Ammon's horn (tissue), 1 donor: ENCODE measurements around the gene RFNG.

Source experiments
- DNase-seq: peaks from one replicate; pipeline ENCODE4 v3.0.0-alpha.2; 2016; ENCODE audit warnings: low spot score

RFNG gene

DNA sequence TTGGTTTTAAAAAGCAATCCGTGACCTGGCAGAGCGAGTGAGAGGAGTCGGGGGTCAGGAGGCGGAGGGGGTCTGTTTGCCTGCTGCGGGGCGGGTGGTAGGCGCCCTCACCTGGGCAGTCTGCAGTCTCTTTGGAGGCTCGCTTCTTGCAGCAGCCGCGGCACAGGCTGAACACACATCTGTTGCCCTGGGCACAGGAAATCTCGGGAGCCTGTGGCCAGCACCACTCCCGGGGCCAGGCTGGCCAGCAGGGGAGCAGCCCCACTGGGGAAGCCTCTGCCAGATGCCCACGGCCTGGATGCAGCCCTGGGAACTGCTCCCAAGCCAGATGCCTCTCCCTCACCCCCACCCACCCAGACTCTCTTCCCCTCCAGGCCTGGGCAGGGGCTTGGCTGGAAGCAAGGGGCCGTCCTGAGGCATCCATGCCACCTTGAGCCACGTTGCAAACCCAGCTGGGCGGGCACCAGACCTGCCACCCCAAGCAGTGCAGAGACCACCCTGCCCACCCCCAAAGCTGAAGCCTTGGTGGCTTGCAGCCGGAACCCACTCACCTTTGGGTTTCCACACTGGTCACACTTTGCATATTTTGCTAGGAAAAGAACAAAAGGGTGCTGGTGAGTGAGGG lies 6.7 kb upstream of the RFNG start:
- DNase-seq: no peak

DNA sequence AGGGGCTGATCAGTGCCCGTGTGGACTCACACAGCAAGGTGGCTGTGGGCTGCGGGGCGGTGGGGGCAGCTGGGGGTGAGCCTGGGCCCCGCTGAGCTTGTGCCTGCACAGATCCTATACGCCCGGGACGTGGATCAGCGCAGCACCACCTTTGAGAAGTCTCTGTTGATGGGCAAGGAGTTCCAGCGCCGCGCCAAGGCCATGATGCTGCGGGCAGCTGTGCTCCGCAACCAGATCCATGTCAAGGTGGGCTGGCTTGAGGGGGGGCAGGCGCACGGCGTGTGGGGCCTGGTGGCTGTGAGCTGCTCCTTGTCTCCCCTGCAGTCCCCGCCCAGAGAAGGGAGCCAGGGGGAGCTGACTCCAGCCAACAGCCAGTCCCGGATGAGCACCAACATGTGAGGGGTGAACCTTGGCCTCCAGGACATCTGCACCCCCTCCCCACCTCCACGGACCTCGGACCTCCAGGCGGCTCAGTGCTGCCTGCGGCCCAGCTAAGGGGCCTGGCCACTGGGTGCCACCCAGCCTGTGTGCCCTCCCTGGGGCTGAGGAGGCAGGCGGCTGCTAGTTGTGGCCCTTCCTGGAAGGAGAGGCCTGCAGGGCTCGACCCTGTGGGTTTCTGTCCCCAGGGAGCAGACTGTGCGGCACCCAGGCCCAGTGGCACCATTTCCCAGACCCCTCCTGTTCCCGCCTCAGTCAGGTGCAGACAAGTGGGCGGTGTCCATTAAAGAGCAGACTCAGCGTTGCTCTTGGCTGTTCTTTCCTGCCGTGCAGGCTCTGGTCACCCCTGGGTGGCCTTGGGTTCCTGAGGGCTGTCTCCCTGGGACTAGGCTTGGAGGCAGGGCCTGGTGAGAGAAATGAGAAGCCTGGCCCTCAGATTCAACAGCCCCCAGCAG lies 5.4 kb upstream of the RFNG start:
- no peak for DNase-seq

DNA sequence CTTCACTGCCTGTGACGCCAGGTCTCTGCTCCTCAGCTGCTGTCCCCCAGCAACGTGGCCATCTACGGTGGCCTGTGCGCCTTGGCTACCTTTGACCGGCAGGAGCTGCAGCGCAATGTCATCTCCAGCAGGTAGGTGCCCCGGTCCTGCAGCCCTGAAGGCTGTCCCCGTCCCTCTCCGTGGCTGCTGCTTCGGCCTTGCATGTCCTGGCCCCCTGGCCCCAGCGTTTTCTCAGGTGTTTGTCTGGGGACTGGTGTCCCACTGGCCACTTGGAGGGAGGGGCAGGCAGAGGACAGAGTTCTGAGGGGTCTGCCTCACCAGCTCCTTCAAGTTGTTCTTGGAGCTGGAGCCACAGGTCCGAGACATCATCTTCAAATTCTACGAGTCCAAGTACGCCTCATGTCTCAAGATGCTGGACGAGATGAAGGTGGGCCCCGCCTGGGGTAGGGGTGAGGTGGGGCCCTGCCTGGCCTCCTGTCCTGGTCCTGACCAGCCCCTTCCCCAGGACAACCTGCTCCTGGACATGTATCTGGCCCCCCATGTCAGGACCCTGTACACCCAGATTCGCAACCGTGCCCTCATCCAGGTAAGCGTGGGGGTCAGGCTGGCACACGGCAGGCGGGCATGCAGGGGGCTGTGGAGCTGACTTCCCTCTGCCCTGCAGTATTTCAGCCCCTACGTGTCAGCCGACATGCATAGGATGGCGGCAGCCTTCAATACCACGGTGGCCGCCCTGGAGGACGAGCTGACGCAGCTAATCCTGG lies 4.5 kb upstream of the RFNG start:
- no peak for DNase-seq

DNA sequence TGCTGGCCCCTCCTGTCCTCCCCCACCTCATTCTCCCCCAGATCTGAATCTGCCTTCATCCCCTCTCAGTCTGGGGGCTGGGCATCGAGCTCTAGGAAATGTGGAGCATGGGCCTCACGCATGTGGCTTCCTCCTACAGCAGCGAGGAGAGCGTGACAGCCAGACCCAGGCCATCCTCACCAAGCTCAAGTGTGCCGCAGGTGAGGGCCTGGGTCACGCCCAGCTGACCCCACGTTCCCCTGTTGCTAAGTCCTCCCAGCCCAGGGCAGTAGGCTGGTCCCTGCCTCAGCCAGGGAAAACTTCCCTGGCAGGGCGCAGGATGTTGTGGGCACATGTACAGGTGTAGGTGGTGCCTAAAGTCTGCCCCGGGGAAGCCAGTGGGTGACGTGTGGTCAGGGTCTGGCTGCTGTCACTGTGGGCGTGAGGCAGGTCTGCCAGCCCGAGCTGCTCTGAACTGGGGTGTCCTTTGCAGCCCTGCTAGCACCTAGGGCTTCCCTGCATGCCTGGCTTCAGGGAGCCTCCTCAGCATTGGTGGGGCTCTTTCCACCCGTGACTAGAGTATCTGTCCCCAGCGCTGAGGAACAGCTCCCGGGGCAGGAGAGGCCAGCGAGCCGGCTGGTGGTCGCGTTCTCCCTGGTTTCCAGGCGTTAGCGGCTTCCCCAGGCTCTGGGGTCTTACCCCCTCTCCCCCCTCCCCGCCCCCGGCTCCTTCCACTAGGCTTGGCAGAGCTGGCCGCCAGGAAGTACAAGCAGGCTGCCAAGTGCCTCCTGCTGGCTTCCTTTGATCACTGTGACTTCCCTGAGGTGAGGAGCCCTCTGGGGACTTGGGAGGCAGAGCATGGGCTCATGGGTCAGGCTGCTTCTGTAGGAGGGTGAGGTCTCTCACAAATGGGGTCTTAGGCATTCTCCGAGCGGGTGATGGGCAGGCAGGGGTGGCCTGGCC lies 3.7 kb upstream of the RFNG start:
- DNase-seq: no peak

DNA sequence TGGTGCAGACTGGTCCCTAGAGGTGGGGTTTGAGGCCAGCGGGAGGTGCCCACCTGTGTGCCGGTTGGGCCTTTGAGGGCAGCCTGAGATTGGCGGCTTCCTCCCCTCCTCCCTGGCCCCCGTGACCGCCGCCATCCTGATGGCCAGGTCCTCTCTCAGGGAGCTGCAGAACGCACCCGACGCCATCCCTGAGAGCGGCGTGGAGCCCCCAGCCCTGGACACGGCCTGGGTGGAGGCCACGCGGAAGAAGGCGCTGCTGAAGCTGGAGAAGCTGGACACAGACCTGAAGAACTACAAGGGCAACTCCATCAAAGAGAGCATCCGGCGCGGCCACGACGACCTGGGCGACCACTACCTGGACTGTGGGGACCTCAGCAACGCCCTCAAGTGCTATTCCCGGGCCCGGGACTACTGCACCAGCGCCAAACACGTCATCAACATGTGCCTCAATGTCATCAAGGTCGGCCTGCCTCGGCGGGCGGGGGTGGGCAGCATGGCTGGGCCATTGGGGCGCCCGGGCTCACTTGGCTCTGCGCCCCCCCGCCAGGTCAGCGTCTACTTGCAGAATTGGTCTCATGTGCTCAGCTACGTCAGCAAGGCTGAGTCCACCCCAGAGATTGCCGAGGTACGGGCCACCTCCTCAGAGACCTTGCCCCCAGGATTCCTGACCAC lies 2.9 kb upstream of the RFNG start:
- DNase-seq: no peak

DNA sequence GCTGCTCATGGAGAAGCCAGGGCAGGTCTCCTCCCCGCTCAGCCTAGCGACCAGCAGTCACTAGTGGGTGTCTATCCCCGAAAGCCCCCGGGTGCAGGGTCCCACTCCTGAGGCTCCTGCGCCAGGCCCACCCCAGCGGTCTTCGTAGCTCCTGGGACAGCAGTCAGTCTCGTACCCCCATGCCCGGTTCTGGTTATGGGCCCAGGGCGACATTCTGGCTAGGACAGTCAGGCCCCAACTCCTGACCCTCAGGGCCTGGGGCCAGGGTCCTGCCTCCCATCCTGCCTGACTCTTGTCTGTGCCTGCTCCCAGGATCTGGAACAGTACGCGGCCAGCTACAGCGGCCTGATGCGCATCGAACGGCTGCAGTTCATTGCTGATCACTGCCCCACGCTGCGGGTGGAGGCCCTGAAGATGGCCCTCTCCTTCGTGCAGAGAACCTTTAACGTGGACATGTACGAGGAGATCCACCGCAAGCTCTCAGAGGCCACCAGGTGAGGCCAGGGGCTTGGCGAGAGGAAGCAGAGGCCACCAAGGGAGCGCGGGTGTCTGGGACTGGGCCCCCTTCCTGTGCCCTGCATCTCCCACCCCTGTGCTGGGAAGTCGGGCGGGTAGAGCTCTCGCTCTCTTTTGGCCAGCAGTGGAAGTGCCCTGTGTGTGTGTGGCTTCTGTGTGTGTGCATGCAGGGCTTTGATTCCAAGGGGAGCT lies 2.1 kb upstream of the RFNG start:
- no peak for DNase-seq

DNA sequence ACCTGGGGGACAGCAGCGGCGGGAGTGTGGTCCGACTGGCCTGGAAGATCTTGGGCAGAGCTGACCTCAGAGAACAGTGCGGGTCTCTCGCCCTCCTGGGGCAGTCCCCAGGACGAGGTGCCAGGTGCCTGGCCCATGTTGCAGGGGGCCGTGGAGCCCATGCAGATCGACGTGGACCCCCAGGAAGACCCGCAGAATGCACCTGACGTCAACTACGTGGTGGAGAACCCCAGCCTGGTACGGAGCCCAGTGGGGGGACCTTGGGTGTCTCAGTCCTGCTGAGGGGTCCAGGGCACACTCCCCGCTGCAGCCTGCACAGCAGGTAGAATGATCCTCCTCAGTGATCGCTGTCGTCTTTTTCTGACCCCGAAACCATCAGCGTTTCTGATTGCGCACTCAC lies 1.5 kb upstream of the RFNG start:
- DNase-seq: no peak

DNA sequence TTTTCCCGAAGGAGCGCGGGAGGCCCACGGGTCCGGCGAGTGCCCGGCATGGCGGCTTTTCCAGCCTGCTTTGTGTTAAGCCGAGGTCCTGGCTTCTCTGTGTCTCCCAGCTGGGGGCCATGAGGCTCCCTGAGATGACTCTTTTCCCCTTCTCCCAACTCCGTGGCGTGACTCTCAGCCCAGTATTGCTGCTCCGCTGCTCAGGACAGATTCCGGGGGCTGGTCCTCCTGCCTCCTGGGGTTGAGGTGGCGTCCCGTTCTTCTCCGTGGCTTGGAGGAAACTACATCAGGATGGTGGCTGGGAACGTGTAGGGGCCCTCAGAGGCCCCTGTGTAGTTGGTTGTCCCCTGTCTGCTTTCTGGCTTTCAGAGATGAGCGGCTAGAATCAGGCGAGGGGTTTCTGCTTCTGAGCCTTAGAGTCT lies 1.0 kb upstream of the RFNG start:
- no peak for DNase-seq

DNA sequence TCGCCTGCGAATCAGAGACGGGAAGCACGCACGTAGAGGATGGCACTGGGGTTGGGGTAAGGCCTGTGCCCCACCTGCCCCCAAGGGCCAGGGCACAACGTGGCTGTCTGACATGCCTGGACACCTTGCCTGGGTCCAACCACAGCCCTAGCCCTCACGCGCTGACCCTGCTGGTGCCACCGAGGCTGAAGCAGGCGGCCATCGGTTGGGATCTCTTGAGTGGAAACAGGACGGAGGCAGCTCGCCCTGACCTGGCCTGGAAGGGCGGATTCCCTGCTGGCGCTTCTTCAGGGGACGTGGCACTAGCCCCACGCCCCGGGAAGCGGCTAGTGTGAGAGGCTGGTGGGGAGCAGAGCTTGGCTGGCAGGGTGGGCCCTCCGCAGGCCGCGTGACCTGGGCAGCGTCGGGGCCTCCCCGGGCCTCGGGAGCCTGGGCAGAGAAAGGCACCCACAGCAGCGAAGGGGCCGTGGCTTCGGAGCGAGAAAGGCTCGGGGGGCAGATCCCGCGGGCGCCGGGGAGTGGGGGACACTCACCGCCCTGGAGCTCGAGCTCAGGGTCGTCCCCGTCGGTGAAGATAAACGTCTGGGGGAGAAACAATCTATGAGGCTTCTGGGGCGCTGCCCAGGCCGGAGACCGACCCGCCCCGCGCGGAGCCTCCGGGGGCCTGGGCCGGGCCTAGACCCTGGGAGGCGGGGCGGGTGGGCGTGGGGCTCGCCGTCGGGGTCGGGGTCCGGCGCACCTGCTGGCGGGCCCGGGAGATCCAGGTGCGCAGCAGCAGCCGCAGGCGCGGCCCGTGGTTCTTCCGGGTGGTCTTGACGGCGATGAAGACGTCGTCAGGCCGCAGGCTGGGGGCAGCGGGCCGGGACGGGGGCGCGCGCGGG lies 610 bp downstream of the RFNG start:
- no peak for DNase-seq

DNA sequence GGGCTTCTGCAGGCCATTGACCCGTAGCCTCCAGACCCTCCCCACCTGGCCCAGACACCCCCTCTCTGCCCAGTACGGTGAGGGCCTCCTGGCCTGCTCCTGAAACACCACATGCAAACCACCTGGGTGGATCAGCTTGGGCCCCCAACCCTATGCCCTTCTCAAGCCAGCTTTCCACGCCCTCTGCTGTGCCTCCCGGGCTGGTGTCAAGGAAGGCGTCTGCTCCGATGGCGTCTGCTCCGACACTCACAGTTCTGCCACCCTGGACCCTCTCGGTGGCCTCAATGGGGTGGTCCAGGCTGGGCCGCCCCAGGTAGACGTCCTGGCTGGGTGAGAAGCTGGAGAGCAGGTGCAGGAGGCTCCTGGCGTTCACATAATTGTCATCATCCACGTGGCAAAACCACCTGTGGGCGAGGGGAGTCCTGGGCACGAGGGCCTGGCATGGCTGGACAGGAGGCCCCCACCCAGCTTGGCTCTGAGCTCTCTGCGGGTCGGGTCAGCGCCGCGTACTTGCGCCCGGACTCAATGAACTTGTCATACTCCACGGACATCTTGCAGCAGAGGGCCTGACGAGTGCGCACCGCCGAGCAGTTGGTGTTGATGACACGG lies 1.4 kb downstream of the RFNG start:
- DNase-seq: no peak

DNA sequence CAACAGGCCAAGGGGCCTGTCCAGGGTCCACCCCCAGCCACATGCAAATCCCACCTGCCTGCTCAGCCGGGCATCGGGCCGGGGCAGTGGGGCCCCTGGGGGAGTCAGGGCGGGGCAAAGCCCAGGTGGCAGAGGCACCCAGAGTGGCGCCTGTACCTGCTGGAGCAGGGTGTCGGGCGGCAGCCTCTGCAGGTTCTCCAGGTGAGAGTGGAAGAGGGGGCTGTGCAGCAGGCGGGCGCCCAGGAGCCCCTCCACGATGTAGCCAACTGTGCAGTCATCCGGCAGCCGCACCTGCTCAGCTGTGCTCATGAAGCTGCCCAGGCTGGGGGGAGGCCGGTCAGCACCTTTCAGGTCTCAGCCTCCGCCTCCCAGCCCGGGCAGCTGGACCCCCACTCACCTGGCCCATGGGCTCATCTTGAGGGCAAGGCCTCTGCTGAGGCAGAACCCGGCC lies 2.1 kb downstream of the RFNG start:
- no peak for DNase-seq

DNA sequence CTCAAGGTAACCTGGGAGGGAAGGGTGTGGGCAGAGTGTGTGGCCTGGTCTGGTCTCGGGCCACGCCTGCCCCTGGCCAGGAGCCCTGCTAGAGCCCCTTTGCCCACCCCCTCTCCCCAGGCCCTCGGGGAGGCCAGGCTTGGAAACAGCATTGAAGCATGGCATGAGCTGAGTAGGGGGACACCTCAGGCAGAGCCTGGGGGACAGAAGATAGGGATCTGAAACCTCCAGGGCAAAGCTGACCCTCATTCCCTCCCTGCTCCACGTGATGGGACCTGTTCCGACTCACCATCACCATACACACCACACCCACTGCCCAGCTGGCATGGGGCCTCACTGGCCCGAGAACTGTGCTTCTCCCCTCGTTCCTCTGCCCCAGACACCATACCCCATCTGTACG lies 2.5 kb downstream of the RFNG start:
- DNase-seq: no peak

DNA sequence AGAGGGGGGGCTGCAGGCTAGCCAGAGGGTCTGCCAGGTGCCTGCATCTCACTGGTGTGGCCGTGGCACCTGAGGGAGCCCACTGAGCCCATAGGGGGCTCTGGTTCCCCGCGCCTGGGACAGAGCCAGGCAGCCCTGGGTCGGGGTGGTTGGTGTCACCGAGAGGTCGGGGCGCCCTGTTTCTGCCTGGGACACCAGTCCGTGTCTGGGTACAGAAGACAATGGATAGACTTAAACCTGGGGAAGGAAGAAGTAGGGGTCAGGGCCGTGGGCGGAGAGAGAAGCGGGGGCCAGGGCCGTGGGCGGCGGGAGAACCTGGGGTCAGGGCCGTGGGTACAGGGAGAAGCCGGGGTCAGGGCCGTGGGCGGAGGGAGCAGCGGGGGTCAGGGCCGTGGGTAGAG lies 3.0 kb downstream of the RFNG start:
- no peak for DNase-seq

DNA sequence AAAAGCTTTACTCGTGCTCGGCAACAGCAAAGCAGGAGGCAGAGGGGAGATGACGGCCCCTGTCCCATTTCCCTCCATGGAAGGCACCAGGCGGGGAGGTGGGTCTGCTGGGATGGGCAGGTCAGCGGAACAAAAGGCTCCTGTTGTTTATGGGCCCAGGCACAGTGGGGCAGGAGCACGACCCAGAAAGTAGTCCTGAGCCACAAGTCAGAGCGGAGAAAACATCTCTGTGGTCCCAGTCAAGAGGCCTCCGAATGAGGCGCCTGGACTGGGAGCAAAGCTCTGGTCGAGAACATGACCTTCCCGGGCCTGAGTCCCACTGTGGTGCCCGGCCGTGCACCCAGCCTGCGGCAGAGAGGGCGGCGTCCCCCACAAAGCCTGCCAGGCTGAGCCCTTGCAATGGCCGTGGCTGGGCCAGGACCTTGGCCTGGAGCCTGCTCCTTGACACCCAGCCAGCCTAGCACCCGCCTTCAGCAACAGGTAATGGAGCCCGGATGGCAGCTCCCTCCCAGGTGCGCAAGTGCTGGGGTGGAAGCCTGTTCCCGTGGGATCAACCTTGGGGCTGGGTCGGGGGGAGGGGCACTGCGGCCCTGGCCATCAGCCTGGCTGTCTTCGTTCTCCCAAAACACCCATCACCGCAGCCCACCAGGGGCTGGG lies 3.6 kb downstream of the RFNG start:
- no peak for DNase-seq

DNA sequence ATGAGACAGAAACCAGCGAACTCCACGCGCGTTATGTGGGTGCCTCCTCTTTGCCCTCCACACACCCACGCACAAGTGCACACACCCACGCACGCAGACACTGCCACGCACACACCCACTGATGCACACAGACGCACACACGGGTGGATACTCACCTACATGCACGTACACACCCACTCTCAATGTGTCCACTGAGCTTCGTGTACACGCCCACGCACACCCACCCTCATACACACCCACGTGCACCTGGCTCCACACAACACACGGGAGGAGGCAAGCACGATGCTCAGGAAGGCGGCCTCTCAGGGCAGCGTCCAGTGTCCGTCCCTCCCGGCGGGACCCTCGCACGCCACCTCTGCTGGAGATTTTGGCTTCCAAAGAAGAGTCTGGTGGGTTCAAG lies 4.2 kb downstream of the RFNG start:
- DNase-seq: no peak

DNA sequence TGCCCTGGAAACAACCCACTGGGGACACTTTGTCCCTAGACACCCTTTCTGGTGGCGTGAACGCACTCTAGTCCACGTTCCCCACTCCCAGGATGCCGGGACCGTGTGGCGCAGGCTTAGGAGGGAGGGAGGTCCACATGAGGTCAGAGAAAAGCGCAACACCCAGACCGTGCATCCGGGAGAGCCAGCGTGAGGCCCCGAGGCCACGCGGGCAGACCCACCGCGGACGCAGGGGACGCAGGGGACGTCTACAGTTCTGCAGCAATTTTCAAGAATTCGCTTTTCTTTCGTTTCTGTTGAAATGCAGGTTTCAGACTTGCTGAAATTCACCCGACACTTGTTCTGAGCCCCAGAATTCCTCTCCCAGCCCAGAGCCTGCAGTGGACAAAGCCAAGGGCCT lies 4.7 kb downstream of the RFNG start:
- DNase-seq: no peak

DNA sequence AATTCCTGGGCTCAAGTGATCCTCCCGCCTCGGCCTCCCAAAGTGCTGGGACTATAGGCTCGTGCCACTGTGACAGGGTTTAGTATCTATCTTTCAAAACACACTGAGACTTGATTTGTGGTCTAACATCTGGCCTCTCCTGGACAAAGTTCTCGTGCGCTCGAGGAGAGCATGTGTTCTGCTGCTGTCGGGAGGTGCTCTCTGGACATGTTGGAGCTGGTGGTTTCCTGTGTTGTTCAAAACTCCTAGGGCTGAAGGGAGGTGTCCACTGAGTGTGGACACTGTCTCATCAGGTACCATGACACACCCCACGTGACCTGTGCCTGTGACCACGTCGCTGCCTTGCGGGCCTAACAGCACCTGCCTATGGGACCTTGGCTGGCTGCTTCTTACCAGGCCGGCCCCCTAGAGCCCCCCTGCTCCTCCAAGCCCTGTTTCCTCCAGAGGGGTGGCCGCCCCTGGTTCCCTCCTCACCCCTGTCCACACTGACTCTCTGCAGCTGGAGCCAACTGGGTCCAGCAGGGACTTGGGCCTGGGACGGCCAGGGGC lies 5.6 kb downstream of the RFNG start:
- no peak for DNase-seq

DNA sequence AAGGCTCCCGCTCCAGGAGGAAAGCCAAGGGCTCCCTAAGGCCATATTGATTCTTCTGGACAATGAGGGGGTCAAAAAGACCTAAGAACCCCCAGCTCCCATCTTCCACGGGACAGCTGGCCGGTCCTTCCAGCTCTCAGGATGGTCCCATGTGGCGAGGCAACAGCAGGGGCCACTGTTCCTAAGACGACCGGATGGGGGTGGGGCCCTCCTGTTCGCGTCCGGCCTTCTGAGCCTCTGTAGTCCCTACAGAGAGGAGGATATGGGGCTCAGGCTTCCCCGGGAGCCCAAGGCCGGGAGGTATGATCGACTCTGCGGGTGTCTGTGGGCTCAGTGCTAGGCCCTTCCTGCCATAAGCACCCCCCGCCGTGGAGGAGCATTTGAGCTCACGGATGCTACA lies 8.1 kb downstream of the RFNG start:
- DNase-seq: no peak
